Immature natural killer cell (primary cell): Measurements from ENCODE around the gene WDFY4. TPM values are rescaled to one million over a fixed set of nuclear protein-coding genes. Genes with fewer than 3 reads are reported as not detected.

Experiments used
- DNase-seq, 3 donors: peaks; one replicate each; pipeline ENCODE4 v3.0.0; 2022; ENCODE audit warnings: mixed read lengths in 1 of 3
- H3K27ac Mint-ChIP-seq, 6 donors: one replicate each; pipeline ENCODE4 v1.8.0; 2020; ENCODE audit warnings: mixed read lengths in 6 of 6, mild to moderate bottlenecking in 5 of 6, inconsistent platforms in 4 of 6, moderate library complexity in 3 of 6
- H3K27me3 Mint-ChIP-seq, 3 donors: one replicate each; pipeline ENCODE4 v1.8.0; 2020 to 2021; ENCODE audit warnings: low read depth in 3 of 3, mild to moderate bottlenecking in 3 of 3, mixed read lengths in 3 of 3, moderate library complexity in 3 of 3, inconsistent platforms in 1 of 3
- H3K36me3 Mint-ChIP-seq, 3 donors: one replicate each; pipeline ENCODE4 v1.8.0; 2020; ENCODE audit warnings: mixed read lengths in 3 of 3, inconsistent platforms in 2 of 3, mild to moderate bottlenecking in 2 of 3
- H3K4me1 Mint-ChIP-seq, 2 donors: one replicate each; pipeline ENCODE4 v1.8.0; 2020; ENCODE audit warnings: inconsistent platforms in 2 of 2, mild to moderate bottlenecking in 2 of 2, mixed read lengths in 2 of 2, moderate library complexity in 1 of 2
- H3K4me3 Mint-ChIP-seq, 5 donors: one replicate each; pipeline ENCODE4 v1.8.0; 2020; ENCODE audit warnings: mild to moderate bottlenecking in 5 of 5, mixed read lengths in 5 of 5, inconsistent platforms in 3 of 5, moderate library complexity in 3 of 5
- H3K9me3 Mint-ChIP-seq, 6 donors: one replicate each; pipeline ENCODE4 v1.8.0; 2020; ENCODE audit warnings: mild to moderate bottlenecking in 6 of 6, mixed read lengths in 6 of 6, inconsistent platforms in 4 of 6, moderate library complexity in 3 of 6
- polyA plus RNA-seq, 3 donors: library from polyadenylated mRNA; unstranded; fragments of 300-500 nt; fragmentation: Illumina TruSeq; gene quantifications; one replicate each; pipeline ENCODE4 v1.2.3, GENCODE V29; 2021

Gene WDFY4
- polyA plus RNA-seq, 3 donors from 2014 or later = 1.0 to 2.2 TPM; not detected in 1

- no peak overlapping the region for H3K4me3 Mint-ChIP-seq
- no peak overlapping the region for H3K27ac Mint-ChIP-seq
- H3K27me3 Mint-ChIP-seq = peaks cover 2 to 4% (median 3%) of the 10 kb centered on the region in 3 donors
- peaks cover 0 to 1% of the 10 kb centered on the region in 2 donors for H3K4me1 Mint-ChIP-seq
- no peaks in the 10 kb centered on the region for H3K36me3 Mint-ChIP-seq
- no peaks in the 10 kb centered on the region for H3K9me3 Mint-ChIP-seq
- no peak for DNase-seq
Observed at GRCh38 chr10:49005270-49005669, 320.6 kb downstream of the WDFY4 start.

GRCh38 chr10:49007129-49007528 lies 322.5 kb downstream of the WDFY4 start:
- peaks cover 1 to 4% (median 2%) of the 10 kb centered on the region in 3 donors for H3K27me3 Mint-ChIP-seq
- H3K36me3 Mint-ChIP-seq = no peaks in the 10 kb centered on the region
- H3K9me3 Mint-ChIP-seq = no peaks in the 10 kb centered on the region
- H3K27ac Mint-ChIP-seq = no peak overlapping the region
- no peak overlapping the region for H3K4me3 Mint-ChIP-seq
- DNase-seq = no peak
- peaks cover 0 to 1% of the 10 kb centered on the region in 2 donors for H3K4me1 Mint-ChIP-seq

DNA sequence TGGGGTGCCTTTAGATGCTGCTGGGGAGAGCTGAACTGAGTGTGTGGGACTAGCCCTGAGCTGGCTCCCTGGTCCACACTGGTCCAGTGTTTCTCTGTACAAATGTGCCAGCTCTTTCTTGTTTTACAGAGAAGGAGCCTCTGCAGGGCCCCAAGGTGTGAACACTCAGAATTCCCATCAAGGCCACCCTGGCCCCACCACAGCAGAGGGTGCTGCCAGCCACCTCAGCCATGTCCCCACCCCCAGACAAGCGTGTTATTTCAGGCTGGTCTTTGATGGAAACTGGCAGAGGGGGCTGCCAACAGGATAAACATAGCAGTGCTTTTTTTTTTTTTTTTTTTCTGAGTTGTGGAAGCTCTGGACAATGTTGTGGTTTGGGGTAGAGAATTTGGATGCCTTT lies 323.4 kb downstream of the WDFY4 start:
- Mint-ChIP-seq H3K4me3 (no peak overlapping the region), H3K36me3 (no peaks in the 10 kb centered on the region), H3K4me1 (peaks cover 0 to 1% of the 10 kb centered on the region in 2 donors), H3K9me3 (no peaks in the 10 kb centered on the region), H3K27ac (no peak overlapping the region), H3K27me3 (peaks cover 1 to 5% (median 3%) of the 10 kb centered on the region in 3 donors)
- DNase-seq = no peak

DNA sequence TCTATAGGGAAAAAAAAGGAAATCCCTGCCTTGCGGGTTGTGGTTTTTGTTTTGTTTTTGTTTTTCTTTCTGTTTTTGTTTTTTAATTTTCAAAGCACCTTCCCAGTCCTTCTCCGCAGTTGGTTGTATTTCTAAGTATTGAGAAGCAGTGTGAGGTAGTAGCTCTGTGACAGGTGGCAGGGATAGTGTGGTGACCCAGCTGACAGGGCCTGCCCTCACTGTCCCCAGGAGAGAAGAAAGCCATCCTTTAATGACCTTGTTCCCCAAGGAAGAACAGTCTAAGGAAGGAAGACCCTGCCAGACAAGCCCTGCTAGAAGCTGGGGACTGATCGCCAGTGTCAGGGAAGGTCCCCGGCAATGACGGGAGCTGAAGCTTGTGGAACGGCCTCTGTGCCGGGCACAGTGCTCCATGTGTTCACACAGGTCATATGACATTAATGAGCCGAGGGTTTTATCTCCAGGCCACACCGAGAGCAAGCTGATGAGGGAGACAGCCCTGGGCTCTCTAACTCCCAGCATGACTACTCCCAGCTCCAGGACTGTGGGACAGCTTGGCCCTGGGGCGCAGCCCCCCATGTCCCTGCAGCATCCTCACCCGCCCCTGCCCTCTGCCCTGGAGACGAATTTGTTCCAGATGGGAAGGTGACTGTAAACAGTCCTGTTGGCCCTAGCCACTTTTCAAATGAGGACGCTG lies 324.0 kb downstream of the WDFY4 start:
- H3K27ac Mint-ChIP-seq = no peak overlapping the region
- no peaks in the 10 kb centered on the region for H3K36me3 Mint-ChIP-seq
- peaks cover 1 to 5% (median 2%) of the 10 kb centered on the region in 3 donors for H3K27me3 Mint-ChIP-seq
- no peak overlapping the region for H3K4me3 Mint-ChIP-seq
- DNase-seq = no peak
- peaks cover 0 to 1% of the 10 kb centered on the region in 2 donors for H3K4me1 Mint-ChIP-seq
- H3K9me3 Mint-ChIP-seq = no peaks in the 10 kb centered on the region

DNA sequence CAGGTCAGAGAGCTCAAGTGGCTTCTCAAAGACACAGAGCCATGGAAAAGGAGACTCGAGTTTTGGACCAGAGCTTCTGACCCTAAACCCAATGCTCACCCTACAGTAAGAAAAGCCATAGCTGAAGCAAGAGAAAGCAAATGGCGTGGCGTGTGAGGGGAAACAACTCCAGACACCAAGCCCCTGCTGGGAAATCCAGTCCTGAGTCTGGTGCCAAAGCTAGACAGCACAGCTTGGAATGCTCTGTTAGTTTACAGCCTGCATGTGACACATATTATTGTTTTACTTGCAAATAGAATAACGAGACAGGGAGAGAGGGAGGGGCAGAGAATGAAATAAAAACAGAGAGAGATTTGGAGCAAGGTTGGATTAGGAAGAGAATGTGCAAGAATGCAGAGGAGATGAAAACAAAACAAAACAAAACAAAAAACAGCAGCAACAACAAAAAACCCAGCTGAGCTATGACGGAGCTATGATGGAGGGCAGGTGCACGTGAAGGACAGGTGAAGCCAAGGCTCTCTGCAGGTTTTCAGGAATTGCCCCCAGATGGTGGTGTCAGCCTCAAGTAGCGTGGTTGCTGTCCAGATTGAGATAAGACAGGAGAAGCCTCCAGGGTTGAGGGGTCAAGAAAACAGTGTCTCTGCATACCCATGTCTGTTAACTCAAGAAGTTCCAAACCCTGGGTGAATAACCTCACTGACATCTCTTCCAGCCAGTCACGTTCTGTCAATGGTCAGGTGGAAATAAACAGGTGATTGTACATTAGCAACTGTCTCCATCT lies 324.7 kb downstream of the WDFY4 start:
- Mint-ChIP-seq H3K4me1 (peaks cover 0 to 1% of the 10 kb centered on the region in 2 donors), H3K27ac (no peak overlapping the region), H3K9me3 (no peaks in the 10 kb centered on the region), H3K27me3 (peaks cover 1 to 5% (median 2%) of the 10 kb centered on the region in 3 donors), H3K4me3 (no peak overlapping the region), H3K36me3 (no peaks in the 10 kb centered on the region)
- DNase-seq = no peak

GRCh38 chr10:49010295-49010694 lies 325.6 kb downstream of the WDFY4 start:
- DNase-seq = no peak
- no peaks in the 10 kb centered on the region for H3K9me3 Mint-ChIP-seq
- H3K36me3 Mint-ChIP-seq = no peaks in the 10 kb centered on the region
- peaks cover 1 to 5% (median 2%) of the 10 kb centered on the region in 3 donors for H3K27me3 Mint-ChIP-seq
- H3K4me3 Mint-ChIP-seq = no peak overlapping the region
- peaks cover 0 to 1% of the 10 kb centered on the region in 2 donors for H3K4me1 Mint-ChIP-seq
- no peak overlapping the region for H3K27ac Mint-ChIP-seq

GRCh38 chr10:49010865-49011264 lies 326.2 kb downstream of the WDFY4 start:
- no peak overlapping the region for H3K4me3 Mint-ChIP-seq
- DNase-seq = no peak
- H3K27me3 Mint-ChIP-seq = peaks cover 1 to 5% (median 2%) of the 10 kb centered on the region in 3 donors
- H3K9me3 Mint-ChIP-seq = no peaks in the 10 kb centered on the region
- H3K27ac Mint-ChIP-seq = no peak overlapping the region
- H3K36me3 Mint-ChIP-seq = no peaks in the 10 kb centered on the region
- H3K4me1 Mint-ChIP-seq = peaks cover 0 to 1% of the 10 kb centered on the region in 2 donors

DNA sequence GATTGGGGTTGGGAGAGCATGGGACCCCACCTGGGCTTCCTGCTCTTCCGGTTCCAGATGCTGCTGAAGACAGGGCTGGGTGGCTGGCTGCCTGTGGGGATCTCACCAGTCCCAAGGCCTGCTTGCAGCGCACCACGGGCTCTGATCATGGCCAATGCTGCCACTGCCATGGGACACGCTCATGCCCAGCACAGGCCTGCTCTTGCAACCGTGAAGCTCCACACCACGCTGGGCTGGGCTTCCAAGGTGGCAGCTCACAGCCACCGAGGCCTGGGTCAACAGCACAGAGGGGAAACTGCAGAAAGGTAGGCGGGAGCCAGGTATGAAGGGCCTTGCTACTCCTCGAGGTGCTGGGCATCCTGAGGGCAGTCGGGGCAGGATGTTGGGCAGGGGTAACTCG lies 327.1 kb downstream of the WDFY4 start:
- no peak for DNase-seq
- Mint-ChIP-seq H3K27ac (no peak overlapping the region), H3K4me3 (no peak overlapping the region), H3K9me3 (no peaks in the 10 kb centered on the region), H3K27me3 (peaks cover 1 to 5% (median 3%) of the 10 kb centered on the region in 3 donors), H3K4me1 (peaks cover 0 to 1% of the 10 kb centered on the region in 2 donors), H3K36me3 (no peaks in the 10 kb centered on the region)

DNA sequence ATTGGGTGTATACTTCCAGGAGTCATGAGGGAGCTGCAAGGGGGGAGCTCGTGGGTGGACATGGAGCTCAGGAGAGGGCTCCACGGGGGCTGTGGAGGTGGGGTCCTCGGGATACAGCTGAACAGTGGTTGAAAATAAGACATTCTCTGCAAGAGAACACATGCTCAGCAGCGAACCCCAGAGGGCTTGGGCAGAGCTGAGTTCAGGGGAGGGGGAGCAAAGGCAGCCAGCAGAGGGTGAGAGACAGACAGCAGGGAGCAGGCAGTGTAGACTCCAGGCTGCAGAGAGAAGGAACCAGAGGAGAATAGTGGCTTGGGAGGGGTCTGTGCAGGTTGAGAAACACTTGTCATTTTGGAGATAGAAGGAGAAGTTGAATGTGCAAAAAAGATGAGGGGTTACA lies 327.9 kb downstream of the WDFY4 start:
- H3K36me3 Mint-ChIP-seq = no peaks in the 10 kb centered on the region
- H3K27me3 Mint-ChIP-seq = peaks cover 0 to 7% (median 4%) of the 10 kb centered on the region in 3 donors
- no peaks in the 10 kb centered on the region for H3K9me3 Mint-ChIP-seq
- no peak overlapping the region for H3K27ac Mint-ChIP-seq
- no peak overlapping the region for H3K4me3 Mint-ChIP-seq
- DNase-seq = no peak
- peaks cover 0 to 1% of the 10 kb centered on the region in 2 donors for H3K4me1 Mint-ChIP-seq

- Mint-ChIP-seq H3K27ac (no peak overlapping the region), H3K27me3 (peaks cover 0 to 6% (median 5%) of the 10 kb centered on the region in 3 donors)
- no peak for DNase-seq
Observed at GRCh38 chr10:49015700-49016099, 331.0 kb downstream of the WDFY4 start.

DNA sequence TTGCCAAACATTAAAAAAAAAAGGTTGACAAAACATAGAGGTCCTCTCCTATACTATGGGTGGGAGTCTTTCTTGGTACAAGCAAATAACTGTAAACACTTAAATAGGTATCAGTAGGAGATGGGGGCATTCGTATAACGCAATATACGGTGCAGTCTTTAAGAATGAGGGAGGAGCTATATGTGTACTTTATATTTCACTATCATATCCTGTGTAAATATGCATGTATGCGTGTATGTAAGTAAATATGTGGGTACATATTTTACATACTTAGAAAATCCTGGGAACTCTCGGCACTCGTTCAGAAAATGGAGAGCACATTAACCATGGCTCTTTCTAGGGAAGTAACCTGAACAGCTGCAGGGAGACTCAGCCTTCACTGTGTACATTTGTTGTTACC lies 337.0 kb downstream of the WDFY4 start:
- H3K9me3 Mint-ChIP-seq = peaks cover 0 to 10% (median 1%) of the 10 kb centered on the region in 6 donors
- no peak for DNase-seq
- H3K4me1 Mint-ChIP-seq = no peaks in the 10 kb centered on the region
- H3K27ac Mint-ChIP-seq = no peak overlapping the region
- peaks cover 0 to 12% (median 2%) of the 10 kb centered on the region in 3 donors for H3K27me3 Mint-ChIP-seq
- H3K36me3 Mint-ChIP-seq = peaks cover 0 to 3% (median 0%) of the 10 kb centered on the region in 3 donors
- H3K4me3 Mint-ChIP-seq = no peak overlapping the region

More at GRCh38 chr10:49015700-49016099, 331.0 kb downstream of the WDFY4 start:
- Mint-ChIP-seq H3K9me3 (peaks cover 0 to 10% (median 1%) of the 10 kb centered on the region in 6 donors), H3K36me3 (peaks cover 0 to 3% (median 0%) of the 10 kb centered on the region in 3 donors), H3K4me1 (no peaks in the 10 kb centered on the region), H3K4me3 (no peak overlapping the region)

DNA sequence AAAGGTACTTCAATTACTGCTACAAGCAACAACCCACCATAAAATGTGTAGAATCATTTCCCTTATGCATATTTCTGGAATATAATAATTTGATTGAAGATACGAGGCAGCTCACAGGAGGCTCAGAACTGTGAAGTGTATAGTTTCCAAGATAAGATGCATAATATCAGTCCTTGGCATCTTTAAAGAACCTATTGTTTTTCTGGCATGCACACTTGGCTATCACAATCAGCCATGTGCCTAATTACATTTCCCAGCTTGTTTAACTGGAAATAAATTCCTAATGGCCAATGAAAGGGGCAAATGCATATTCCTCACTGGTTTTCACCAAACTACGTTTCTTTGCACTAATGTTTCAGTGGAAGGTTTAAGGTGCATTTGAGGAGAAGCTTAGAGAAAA lies 338.4 kb downstream of the WDFY4 start:
- peaks cover 0 to 6% (median 2%) of the 10 kb centered on the region in 3 donors for H3K27me3 Mint-ChIP-seq
- DNase-seq = no peak
- peaks cover 0 to 3% (median 0%) of the 10 kb centered on the region in 3 donors for H3K36me3 Mint-ChIP-seq
- H3K27ac Mint-ChIP-seq = no peak overlapping the region
- H3K9me3 Mint-ChIP-seq = peaks cover 0 to 10% (median 1%) of the 10 kb centered on the region in 6 donors
- H3K4me1 Mint-ChIP-seq = no peaks in the 10 kb centered on the region
- H3K4me3 Mint-ChIP-seq = no peak overlapping the region

GRCh38 chr10:49023752-49024151 lies 339.1 kb downstream of the WDFY4 start:
- DNase-seq = no peak
- Mint-ChIP-seq H3K27me3 (peaks cover 0 to 6% (median 2%) of the 10 kb centered on the region in 3 donors), H3K4me1 (no peaks in the 10 kb centered on the region), H3K27ac (no peak overlapping the region), H3K4me3 (no peak overlapping the region), H3K36me3 (peaks cover 0 to 3% (median 0%) of the 10 kb centered on the region in 3 donors), H3K9me3 (peaks cover 0 to 10% (median 1%) of the 10 kb centered on the region in 6 donors)

DNA sequence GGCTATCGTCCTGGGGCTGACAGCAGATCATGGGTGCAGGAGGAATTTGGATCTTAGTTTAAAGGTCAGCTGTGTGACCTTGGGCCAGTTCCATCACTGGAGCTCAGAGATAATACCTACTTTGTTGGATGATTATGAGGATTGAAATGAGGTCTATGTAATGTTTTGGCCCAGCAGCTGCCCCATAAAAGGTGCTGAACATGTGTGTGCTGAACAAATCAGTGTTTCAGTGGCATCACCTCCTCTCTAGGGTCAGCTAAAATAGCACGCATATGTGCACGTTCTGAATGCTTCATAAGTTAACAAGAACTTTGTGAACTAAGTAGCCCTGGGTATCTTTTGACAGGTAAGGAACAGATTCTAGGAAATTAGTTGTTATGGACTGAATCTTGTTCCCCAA lies 339.8 kb downstream of the WDFY4 start:
- peaks cover 0 to 6% (median 2%) of the 10 kb centered on the region in 3 donors for H3K27me3 Mint-ChIP-seq
- no peak overlapping the region for H3K4me3 Mint-ChIP-seq
- DNase-seq = no peak
- peaks cover 0 to 10% (median 0%) of the 10 kb centered on the region in 6 donors for H3K9me3 Mint-ChIP-seq
- H3K36me3 Mint-ChIP-seq = no peaks in the 10 kb centered on the region
- no peak overlapping the region for H3K27ac Mint-ChIP-seq
- no peaks in the 10 kb centered on the region for H3K4me1 Mint-ChIP-seq
